Measurements from ENCODE around the gene TTC34.

Gene TTC34

GRCh38 chr1:2803931-2804627, 2.6 kb upstream of the TTC34 start:
- ATAC-seq (ENCODE audit: insufficient read depth, low read depth) (no peak), DNase-seq (no peak)
- Histone ChIP-seq H3K4me2 (ENCODE audit: insufficient read depth, low read length) (no peak overlapping the region), H3K4me1 (ENCODE audit: insufficient read depth, low read length) (no peaks in the 10 kb centered on the region), H2AFZ (ENCODE audit: low read depth, low read length) (no peak overlapping the region), H4K20me1 (ENCODE audit: insufficient read depth, low read length) (no peaks in the 10 kb centered on the region; the same call in 1 of the 2 replicates), H3K4me3 (ENCODE audit: low read depth in 1 of 2, low read length in 2 of 2) (no peak overlapping the region), H3K36me3 (ENCODE audit: insufficient read depth, low read length) (no peaks in the 10 kb centered on the region), H3K27me3 (ENCODE audit: insufficient read depth, low read length, poor library complexity) (no peaks in the 10 kb centered on the region), H3K27ac (ENCODE audit: low read length) (no peak overlapping the region), H3K79me2 (ENCODE audit: insufficient read depth, low read length) (no peaks in the 10 kb centered on the region), H3K9ac (ENCODE audit: low read depth, low read length) (no peak overlapping the region), H3K9me3 (ENCODE audit: insufficient read depth, low read length, severe bottlenecking) (no peaks in the 10 kb centered on the region)
- TF ChIP-seq CTCF (IDR thresholded peaks at IDR 0.05; ENCODE audit: borderline replicate concordance, extremely low read depth, low read length, poor library complexity, severe bottlenecking) (no peak), EZH2 (IDR thresholded peaks at IDR 0.05; ENCODE audit: borderline replicate concordance, low read depth, low read length, severe bottlenecking) (no peak)

GRCh38 chr1:2803086-2803930, 1.8 kb upstream of the TTC34 start:
- Histone ChIP-seq H3K27ac (ENCODE audit: low read length) (no peak overlapping the region), H3K9ac (ENCODE audit: low read depth, low read length) (no peak overlapping the region), H4K20me1 (ENCODE audit: insufficient read depth, low read length) (no peaks in the 10 kb centered on the region; the same call in 1 of the 2 replicates), H3K4me1 (ENCODE audit: insufficient read depth, low read length) (no peaks in the 10 kb centered on the region), H3K27me3 (ENCODE audit: insufficient read depth, low read length, poor library complexity) (no peaks in the 10 kb centered on the region), H3K4me2 (ENCODE audit: insufficient read depth, low read length) (no peak overlapping the region), H2AFZ (ENCODE audit: low read depth, low read length) (no peak overlapping the region), H3K9me3 (ENCODE audit: insufficient read depth, low read length, severe bottlenecking) (no peaks in the 10 kb centered on the region), H3K79me2 (ENCODE audit: insufficient read depth, low read length) (no peaks in the 10 kb centered on the region), H3K36me3 (ENCODE audit: insufficient read depth, low read length) (no peaks in the 10 kb centered on the region), H3K4me3 (ENCODE audit: low read depth in 1 of 2, low read length in 2 of 2) (no peak overlapping the region)
- DNase-seq (no peak), ATAC-seq (ENCODE audit: insufficient read depth, low read depth) (no peak)
- no peak for TF ChIP-seq EZH2 (IDR thresholded peaks at IDR 0.05; ENCODE audit: borderline replicate concordance, low read depth, low read length, severe bottlenecking)
- no peak for TF ChIP-seq CTCF (IDR thresholded peaks at IDR 0.05; ENCODE audit: borderline replicate concordance, extremely low read depth, low read length, poor library complexity, severe bottlenecking)

- Histone ChIP-seq H3K4me2 (ENCODE audit: insufficient read depth, low read length) (no peak overlapping the region), H2AFZ (ENCODE audit: low read depth, low read length) (no peak overlapping the region), H3K9ac (ENCODE audit: low read depth, low read length) (no peak overlapping the region), H3K9me3 (ENCODE audit: insufficient read depth, low read length, severe bottlenecking) (no peaks in the 10 kb centered on the region), H3K79me2 (ENCODE audit: insufficient read depth, low read length) (no peaks in the 10 kb centered on the region), H3K27me3 (ENCODE audit: insufficient read depth, low read length, poor library complexity) (no peaks in the 10 kb centered on the region), H3K36me3 (ENCODE audit: insufficient read depth, low read length) (no peaks in the 10 kb centered on the region), H3K27ac (ENCODE audit: low read length) (no peak overlapping the region), H4K20me1 (ENCODE audit: insufficient read depth, low read length) (no peaks in the 10 kb centered on the region; the same call in 1 of the 2 replicates), H3K4me3 (ENCODE audit: low read depth in 1 of 2, low read length in 2 of 2) (no peak overlapping the region), H3K4me1 (ENCODE audit: insufficient read depth, low read length) (no peaks in the 10 kb centered on the region)
- DNase-seq = no peak
- no peak for ATAC-seq (ENCODE audit: insufficient read depth, low read depth)
- TF ChIP-seq EZH2 (IDR thresholded peaks at IDR 0.05; ENCODE audit: borderline replicate concordance, low read depth, low read length, severe bottlenecking) (no peak), CTCF (IDR thresholded peaks at IDR 0.05; ENCODE audit: borderline replicate concordance, extremely low read depth, low read length, poor library complexity, severe bottlenecking) (no peak)
Measured at GRCh38 chr1:2802421-2802961, 998 bp upstream of the TTC34 start.

Measured in DND-41 (cell line).